ENCODE measurements around the gene DOCK8. TPM values are rescaled to one million over a fixed set of nuclear protein-coding genes. Genes with fewer than 3 reads are reported as not detected.

Gene DOCK8
- total RNA-seq, 4 donors from 2014 or later: 5.1 to 15.1 (median 8.4) TPM

DNA sequence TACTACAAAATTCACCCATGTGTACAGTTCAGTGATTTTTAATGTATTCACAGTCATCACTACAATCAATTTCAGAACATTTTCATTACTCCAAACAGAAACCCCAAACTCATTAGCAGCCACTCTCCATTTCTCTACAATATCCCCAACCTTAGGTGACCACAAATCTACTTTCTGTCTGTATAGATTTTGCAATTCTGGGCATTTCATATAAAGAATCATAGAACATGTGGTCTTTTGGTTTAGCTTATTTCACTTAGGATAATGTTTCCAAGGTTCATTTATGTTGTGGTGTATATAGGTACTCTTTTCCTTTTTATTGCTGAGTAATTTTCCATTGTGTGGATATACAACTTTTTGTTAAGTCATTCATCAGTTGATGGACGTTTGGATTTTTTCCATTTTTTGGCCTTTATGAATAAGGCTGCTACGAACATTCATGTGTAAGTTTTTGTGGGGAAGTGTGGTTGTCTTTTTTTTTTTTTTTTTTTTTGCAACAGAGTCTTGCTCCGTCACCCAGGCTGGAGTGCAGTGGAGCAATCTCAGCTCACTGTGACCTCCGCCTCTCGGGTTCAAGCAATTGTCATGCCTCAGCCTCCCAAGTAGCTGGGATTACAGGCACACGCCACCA lies 54.5 kb downstream of the DOCK8 start:
- DNase-seq (ENCODE audit: low spot score in 2 of 2): no peak
- WGBS, 2 donors: 88 to 94% methylated on average over 6 of the region's 6 CpGs
- intact Hi-C loops (cut with DNase I; ENCODE audit: low total_unique reads): no loop called here
- TF ChIP-seq, protein P1, sequence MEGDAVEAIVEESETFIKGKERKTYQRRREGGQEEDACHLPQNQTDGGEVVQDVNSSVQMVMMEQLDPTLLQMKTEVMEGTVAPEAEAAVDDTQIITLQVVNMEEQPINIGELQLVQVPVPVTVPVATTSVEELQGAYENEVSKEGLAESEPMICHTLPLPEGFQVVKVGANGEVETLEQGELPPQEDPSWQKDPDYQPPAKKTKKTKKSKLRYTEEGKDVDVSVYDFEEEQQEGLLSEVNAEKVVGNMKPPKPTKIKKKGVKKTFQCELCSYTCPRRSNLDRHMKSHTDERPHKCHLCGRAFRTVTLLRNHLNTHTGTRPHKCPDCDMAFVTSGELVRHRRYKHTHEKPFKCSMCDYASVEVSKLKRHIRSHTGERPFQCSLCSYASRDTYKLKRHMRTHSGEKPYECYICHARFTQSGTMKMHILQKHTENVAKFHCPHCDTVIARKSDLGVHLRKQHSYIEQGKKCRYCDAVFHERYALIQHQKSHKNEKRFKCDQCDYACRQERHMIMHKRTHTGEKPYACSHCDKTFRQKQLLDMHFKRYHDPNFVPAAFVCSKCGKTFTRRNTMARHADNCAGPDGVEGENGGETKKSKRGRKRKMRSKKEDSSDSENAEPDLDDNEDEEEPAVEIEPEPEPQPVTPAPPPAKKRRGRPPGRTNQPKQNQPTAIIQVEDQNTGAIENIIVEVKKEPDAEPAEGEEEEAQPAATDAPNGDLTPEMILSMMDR (IDR thresholded peaks at IDR 0.05): no peak
- no peak for TF ChIP-seq POLR2A (IDR thresholded peaks at IDR 0.05)
- no peak overlapping the region for H3K4me3 ChIP-seq (ENCODE audit: low read depth, poor library complexity, severe bottlenecking)

GRCh38 chr9:270657-271237 lies 56.1 kb downstream of the DOCK8 start:
- no peak for DNase-seq (ENCODE audit: low spot score in 2 of 2)
- 65 to 76% methylated on average over 2 of the region's 2 CpGs for WGBS, 2 donors
- intact Hi-C loops (cut with DNase I; ENCODE audit: low total_unique reads): no loop called here
- no peak for TF ChIP-seq POLR2A (IDR thresholded peaks at IDR 0.05)
- TF ChIP-seq, protein P1 (IDR thresholded peaks at IDR 0.05): no peak
- H3K4me3 ChIP-seq (ENCODE audit: low read depth, poor library complexity, severe bottlenecking): no peak overlapping the region

DNA sequence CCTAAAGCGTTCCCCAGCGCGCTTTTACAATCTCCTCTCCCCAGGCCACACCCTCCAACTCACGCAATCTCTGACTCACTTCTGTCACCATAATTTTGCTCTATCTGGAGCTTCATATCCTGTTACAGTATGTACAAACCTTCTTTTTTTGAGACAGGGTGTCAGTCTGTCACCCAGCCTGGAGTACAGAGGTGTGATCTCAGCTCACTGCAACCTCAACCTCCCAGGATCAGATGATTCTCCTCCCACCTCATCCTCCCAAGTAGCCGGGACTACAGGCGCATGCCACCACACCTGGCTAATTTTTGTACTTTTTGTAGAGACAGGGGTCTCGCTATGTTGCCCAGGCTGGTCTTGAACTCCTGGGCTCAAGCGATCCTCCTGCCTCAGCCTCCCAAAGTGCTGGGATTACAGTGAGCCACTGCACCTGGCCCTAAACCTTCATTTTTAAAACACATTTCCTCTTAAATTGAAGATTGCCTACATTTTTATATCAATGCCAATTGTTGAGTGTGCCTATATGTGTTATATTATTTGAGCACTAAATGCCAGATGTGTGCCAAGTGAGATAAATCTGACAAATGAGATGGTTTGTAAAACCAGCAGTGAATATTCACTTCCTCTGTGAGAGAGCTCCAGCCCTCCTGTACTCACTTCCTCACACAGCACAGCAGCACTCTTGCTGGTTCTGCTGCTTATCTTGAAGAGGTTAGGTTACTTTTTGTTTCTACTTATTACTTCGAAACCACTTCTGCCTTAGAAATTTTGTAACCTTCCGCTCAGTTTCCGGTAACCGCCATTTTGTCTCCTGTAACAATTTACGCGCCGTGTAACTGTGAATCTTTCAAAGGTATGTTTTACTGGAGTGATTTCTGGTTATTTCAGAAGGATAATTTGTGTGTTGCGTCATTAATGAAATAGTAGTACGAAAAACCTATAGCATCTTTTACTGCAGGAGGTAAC lies 57.9 kb downstream of the DOCK8 start:
- no peak overlapping the region for H3K4me3 ChIP-seq (ENCODE audit: low read depth, poor library complexity, severe bottlenecking)
- no peak for TF ChIP-seq POLR2A (IDR thresholded peaks at IDR 0.05)
- TF ChIP-seq, protein P1 (IDR thresholded peaks at IDR 0.05): no peak
- DNase-seq (ENCODE audit: low spot score in 2 of 2): no peak
- 76 to 84% methylated on average over 17 of the region's 17 CpGs for WGBS, 2 donors
- intact Hi-C loops (cut with DNase I; ENCODE audit: low total_unique reads): no loop called here

- TF ChIP-seq, protein P1 (IDR thresholded peaks at IDR 0.05): no peak
- no peak for TF ChIP-seq POLR2A (IDR thresholded peaks at IDR 0.05)
- 87 to 90% methylated on average over 6 of the region's 6 CpGs for WGBS, 2 donors
- no peak overlapping the region for H3K4me3 ChIP-seq (ENCODE audit: low read depth, poor library complexity, severe bottlenecking)
Observed at GRCh38 chr9:274406-274805, 59.7 kb downstream of the DOCK8 start.

DNA sequence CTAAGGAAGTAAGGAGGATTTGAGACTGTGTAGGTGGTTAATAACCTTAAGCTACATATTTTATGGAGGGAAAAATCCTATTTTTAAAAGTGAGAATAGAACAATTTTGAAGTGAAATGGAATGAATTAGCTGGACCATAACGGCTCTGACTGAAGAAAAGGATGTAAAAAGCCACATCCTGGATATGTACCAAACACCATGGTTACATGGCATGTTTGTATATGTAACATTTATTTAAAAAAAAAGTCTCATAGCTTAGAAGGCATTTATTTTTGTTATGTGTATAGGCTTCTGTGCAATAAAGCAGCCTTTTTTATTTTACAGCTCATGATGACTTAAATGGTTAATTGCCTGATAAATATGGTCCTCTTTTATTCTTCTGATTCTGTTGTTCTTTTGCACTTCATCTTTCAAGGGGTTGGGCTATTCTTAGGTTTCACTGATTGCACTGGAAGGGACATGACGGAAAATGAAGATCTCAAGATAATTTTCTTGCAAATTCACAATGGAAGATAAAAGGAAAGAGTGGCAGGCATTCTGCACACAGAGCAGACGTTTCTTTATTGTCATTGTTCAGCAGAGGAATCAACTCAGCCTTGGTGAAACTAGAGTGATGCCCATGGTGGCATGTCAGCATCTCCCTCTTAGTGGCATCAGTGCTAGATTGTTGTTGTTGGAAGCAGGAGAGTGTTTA lies 63.1 kb downstream of the DOCK8 start:
- TF ChIP-seq, protein P1 (IDR thresholded peaks at IDR 0.05): no peak
- TF ChIP-seq POLR2A (IDR thresholded peaks at IDR 0.05): no peak
- no peak overlapping the region for H3K4me3 ChIP-seq (ENCODE audit: low read depth, poor library complexity, severe bottlenecking)
- DNase-seq (ENCODE audit: low spot score in 2 of 2): no peak
- WGBS, 2 donors: 48 to 53% methylated on average over 3 of the region's 3 CpGs
- intact Hi-C loops (cut with DNase I; ENCODE audit: low total_unique reads): no loop called here

More at GRCh38 chr9:274406-274805, 59.7 kb downstream of the DOCK8 start:
- DNase-seq (ENCODE audit: low spot score in 2 of 2): no peak
- intact Hi-C loops (cut with DNase I; ENCODE audit: low total_unique reads): no loop called here
